Duodenal mucosa (tissue), 2 donors: ENCODE measurements around the gene DSCAML1.

Experiments used
- H3K27ac ChIP-seq: one replicate; pipeline ENCODE4 v1.7.0; 2013; ENCODE audit warnings: low read depth, low read length
- H3K27me3 ChIP-seq, 2 donors: one replicate each; pipeline ENCODE4 v1.7.0; 2013; ENCODE audit warnings: low read length in 2 of 2, control low read depth in 1 of 2; ENCODE audit not compliant: insufficient read depth in 2 of 2, control insufficient read depth in 1 of 2
- H3K36me3 ChIP-seq, 2 donors: one replicate each; pipeline ENCODE4 v1.7.0; 2013; ENCODE audit warnings: low read length in 2 of 2, control low read depth in 1 of 2; ENCODE audit not compliant: insufficient read depth in 2 of 2, control insufficient read depth in 1 of 2
- H3K4me1 ChIP-seq, 2 donors: one replicate each; pipeline ENCODE4 v1.7.0; 2013; ENCODE audit warnings: low read length in 2 of 2, control low read depth in 1 of 2; ENCODE audit not compliant: insufficient read depth in 2 of 2, control insufficient read depth in 1 of 2
- H3K4me3 ChIP-seq, 2 donors: one replicate each; pipeline ENCODE4 v1.7.0; 2013; ENCODE audit warnings: low read length in 2 of 2, low read depth in 1 of 2
- H3K9ac ChIP-seq, 2 donors: one replicate each; pipeline ENCODE4 v1.7.0; 2013; ENCODE audit warnings: low read length in 2 of 2, low read depth in 1 of 2
- H3K9me3 ChIP-seq, 2 donors: one replicate each; pipeline ENCODE4 v1.7.0; 2013; ENCODE audit warnings: low read length in 2 of 2, control low read depth in 1 of 2; ENCODE audit not compliant: control insufficient read depth in 1 of 2

The DSCAML1 gene

GRCh38 chr11:117387992-117388755, 408.8 kb downstream of the DSCAML1 start:
- no peaks in the 10 kb centered on the region for H3K27me3 ChIP-seq
- peaks cover 31 to 49% of the 10 kb centered on the region in 2 donors for H3K36me3 ChIP-seq
- H3K4me3 ChIP-seq = no peak overlapping the region
- no peak overlapping the region for H3K9ac ChIP-seq
- H3K4me1 ChIP-seq = no peaks in the 10 kb centered on the region
- H3K9me3 ChIP-seq = no peaks in the 10 kb centered on the region
- H3K27ac ChIP-seq = no peak overlapping the region

DNA sequence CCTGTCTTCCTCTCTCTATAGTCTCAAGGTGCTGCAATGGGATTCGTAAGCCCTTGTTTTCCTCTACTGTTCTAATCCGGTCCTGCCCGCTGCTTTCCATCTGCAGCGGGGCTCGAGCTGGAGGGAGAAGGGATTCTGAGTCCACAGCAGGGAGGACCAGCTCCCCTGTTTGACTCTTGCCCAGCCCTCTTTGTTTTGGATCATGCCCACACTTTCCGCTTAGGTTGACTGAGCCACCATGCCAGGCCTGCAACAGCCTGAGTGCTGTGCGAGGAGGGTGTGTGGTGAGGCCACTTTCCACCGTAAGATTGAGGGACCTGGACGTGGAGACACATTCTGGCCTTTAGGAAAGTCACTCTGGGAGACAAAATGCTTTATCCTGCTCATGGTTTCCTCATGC, 411.1 kb downstream of the DSCAML1 start:
- Histone ChIP-seq H3K9me3 (no peaks in the 10 kb centered on the region), H3K27ac (no peak overlapping the region), H3K4me3 (no peak overlapping the region), H3K27me3 (no peaks in the 10 kb centered on the region), H3K36me3 (peaks cover 26 to 49% of the 10 kb centered on the region in 2 donors), H3K9ac (no peak overlapping the region), H3K4me1 (no peaks in the 10 kb centered on the region)

GRCh38 chr11:117385471-117385870, 411.5 kb downstream of the DSCAML1 start:
- Histone ChIP-seq H3K27ac (no peak overlapping the region), H3K27me3 (no peaks in the 10 kb centered on the region), H3K4me1 (no peaks in the 10 kb centered on the region), H3K4me3 (no peak overlapping the region), H3K9ac (no peak overlapping the region), H3K9me3 (no peaks in the 10 kb centered on the region), H3K36me3 (peaks cover 24 to 53% of the 10 kb centered on the region in 2 donors)

DNA sequence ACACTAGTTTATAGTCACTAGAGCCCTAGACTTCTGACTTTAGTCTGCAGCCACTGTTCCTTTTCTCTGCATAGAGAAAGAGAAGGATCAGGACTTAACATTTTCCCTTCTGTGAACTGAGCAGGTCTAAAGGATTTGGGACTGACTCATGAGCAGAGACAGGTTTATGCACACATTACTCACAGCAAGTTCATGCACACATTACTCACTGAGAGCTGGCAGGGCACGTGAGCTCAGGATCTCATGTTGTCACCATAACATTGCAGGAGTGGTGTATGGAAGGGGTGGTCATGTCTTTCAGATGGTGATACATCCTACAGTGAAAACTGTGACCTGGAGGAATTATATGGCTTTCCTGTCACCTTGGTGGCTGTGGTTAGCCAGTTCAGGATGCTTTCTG, 413.0 kb downstream of the DSCAML1 start:
- no peak overlapping the region for H3K4me3 ChIP-seq

DNA sequence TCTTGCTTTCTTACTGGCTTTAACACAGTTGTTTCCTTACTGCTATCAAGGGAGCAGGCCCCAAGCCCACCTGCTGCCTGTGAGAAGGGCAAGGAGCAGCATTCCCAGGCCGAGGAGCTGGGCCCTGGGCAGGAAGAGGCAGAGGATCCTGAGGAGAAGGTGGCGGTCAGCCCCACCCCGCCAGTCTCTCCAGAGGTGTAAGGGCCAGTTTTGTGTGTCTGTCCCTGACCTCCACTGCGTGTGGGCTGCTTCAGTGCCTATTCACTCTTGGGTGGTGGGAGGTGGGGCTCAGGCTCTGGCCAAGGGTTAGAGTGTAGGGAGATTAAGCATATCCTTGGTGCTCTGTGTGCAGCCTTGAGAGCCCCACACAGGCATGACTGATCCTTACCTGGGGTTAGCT, 414.3 kb downstream of the DSCAML1 start:
- no peaks in the 10 kb centered on the region for H3K9me3 ChIP-seq
- no peak overlapping the region for H3K27ac ChIP-seq
- no peak overlapping the region for H3K9ac ChIP-seq
- H3K4me3 ChIP-seq = no peak overlapping the region
- H3K4me1 ChIP-seq = no peaks in the 10 kb centered on the region
- peaks cover 19 to 55% of the 10 kb centered on the region in 2 donors for H3K36me3 ChIP-seq
- no peaks in the 10 kb centered on the region for H3K27me3 ChIP-seq

More for the DNA sequence above, 413.0 kb downstream of the DSCAML1 start:
- Histone ChIP-seq H3K36me3 (peaks cover 24 to 57% of the 10 kb centered on the region in 2 donors), H3K27me3 (no peaks in the 10 kb centered on the region), H3K9ac (no peak overlapping the region), H3K9me3 (no peaks in the 10 kb centered on the region), H3K4me1 (no peaks in the 10 kb centered on the region), H3K27ac (no peak overlapping the region)

- no peaks in the 10 kb centered on the region for H3K27me3 ChIP-seq
- no peaks in the 10 kb centered on the region for H3K9me3 ChIP-seq
- H3K9ac ChIP-seq = no peak overlapping the region
- H3K27ac ChIP-seq = no peak overlapping the region
- peaks cover 15 to 45% of the 10 kb centered on the region in 2 donors for H3K36me3 ChIP-seq
- no peaks in the 10 kb centered on the region for H3K4me1 ChIP-seq
- H3K4me3 ChIP-seq = no peak overlapping the region
Measured at GRCh38 chr11:117381481-117382387, 415.3 kb downstream of the DSCAML1 start.

DNA sequence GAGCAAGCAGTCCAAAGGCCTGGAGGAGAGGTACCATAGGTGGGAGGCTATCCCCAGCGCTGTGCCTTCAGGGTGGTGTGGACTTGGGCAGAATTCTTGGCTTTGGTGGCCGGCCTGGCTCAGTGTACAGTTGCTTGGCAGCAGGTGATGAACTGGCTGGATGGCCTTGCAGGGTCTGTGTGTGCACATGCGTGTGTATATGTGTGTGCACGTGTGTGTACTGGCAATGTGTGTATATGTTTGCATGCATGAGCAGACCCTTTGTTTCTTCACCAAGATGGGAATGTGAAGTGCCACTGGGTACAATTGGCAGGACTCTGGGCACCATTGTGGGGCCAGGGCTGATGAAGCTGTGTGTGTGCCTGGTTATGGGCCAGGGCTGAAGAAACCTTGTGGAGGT, 416.3 kb downstream of the DSCAML1 start:
- H3K4me1 ChIP-seq = no peaks in the 10 kb centered on the region
- H3K9ac ChIP-seq = no peak overlapping the region
- H3K27me3 ChIP-seq = no peaks in the 10 kb centered on the region
- H3K9me3 ChIP-seq = no peaks in the 10 kb centered on the region
- no peak overlapping the region for H3K27ac ChIP-seq
- peaks cover 15 to 52% of the 10 kb centered on the region in 2 donors for H3K36me3 ChIP-seq
- no peak overlapping the region for H3K4me3 ChIP-seq

GRCh38 chr11:117378976-117379865, 417.8 kb downstream of the DSCAML1 start:
- no peak overlapping the region for H3K4me3 ChIP-seq
- peaks cover 20 to 51% of the 10 kb centered on the region in 2 donors for H3K36me3 ChIP-seq

More at GRCh38 chr11:117378976-117379865, 417.8 kb downstream of the DSCAML1 start:
- Histone ChIP-seq H3K27me3 (no peaks in the 10 kb centered on the region), H3K9me3 (no peaks in the 10 kb centered on the region), H3K4me1 (no peaks in the 10 kb centered on the region), H3K27ac (no peak overlapping the region), H3K9ac (no peak overlapping the region)
